ENCODE data around the gene ASZ1. TPM values are rescaled to one million over a fixed set of nuclear protein-coding genes. Genes with fewer than 3 reads are reported as not detected.

ASZ1 gene
- total and polyA plus RNA-seq, 2 of the 4 experiments (the other 2 are of a cell fraction): not detected

- no peak overlapping the region for H3K4me2 ChIP-seq (ENCODE audit: low read depth, low read length)
- H3K4me1 ChIP-seq (ENCODE audit: control insufficient read depth, insufficient read depth, low read length): peaks cover 3% of the 10 kb centered on the region
- peak overlapping the region; percentile 29; the same call in 1 of the 2 replicates for H3K9ac ChIP-seq (ENCODE audit: low read depth, low read length)
- H3K9me3 ChIP-seq (ENCODE audit: control insufficient read depth, insufficient read depth, low read length): no peaks in the 10 kb centered on the region
- in situ Hi-C loops (cut with MboI; ENCODE audit: low sequenced_read_pairs): no loop called here
- no peak overlapping the region for H2BK15ac ChIP-seq (ENCODE audit: low read depth, low read length)
- H4K8ac ChIP-seq (ENCODE audit: low read depth in 2 of 2, low read length in 2 of 2): no peak overlapping the region
- CTCF ChIA-PET: interaction anchor here (1.2 kb wide), 1 partner anchor 11 kb away, joined by 3 read pairs; no protein-coding TSS in a partner anchor
- no peaks in the 10 kb centered on the region for H3K27me3 ChIP-seq (ENCODE audit: control insufficient read depth, insufficient read depth, low read length)
- no peaks in the 10 kb centered on the region for H4K20me1 ChIP-seq (ENCODE audit: insufficient read depth, low read length)
- H4K5ac ChIP-seq (ENCODE audit: low read depth, low read length): peak overlapping the region; percentile 95; the same call in 1 of the 2 replicates
- intact Hi-C loops (cut with micrococcal nuclease): loop anchor here (5.0 kb wide), 1 partner anchor 42 kb away; the partner anchor contains the start of gene WNT2
- BruUV-seq (replicated peaks): no TSS peak
- no peaks in the 10 kb centered on the region for H3K79me1 ChIP-seq (ENCODE audit: low read depth in 1 of 2, low read length in 2 of 2)
- dilution Hi-C loops (cut with HindIII; ENCODE audit: low sequenced_read_pairs, unreplicated experiment): no loop called here
- H2BK5ac ChIP-seq (ENCODE audit: low read depth, low read length, poor library complexity, severe bottlenecking): no peak overlapping the region
- no peak overlapping the region for H3K56ac ChIP-seq (ENCODE audit: extremely low read depth, insufficient read depth, low read length)
- 0 out of 2 replicates have a peak overlapping the region, but pooled peaks have one; percentile 42 for H2BK20ac ChIP-seq (ENCODE audit: low read depth, low read length)
- H3K23ac ChIP-seq (ENCODE audit: low read depth, low read length): peak overlapping the region; percentile 38; the same call in 1 of the 2 replicates
- H3K4me3 ChIP-seq (ENCODE audit: insufficient read depth, low read depth, low read length): no peak overlapping the region
- ATAC-seq (ENCODE audit: low read depth) (no peak; the same call in 1 of the 2 replicates), DNase-seq (no peak)
- peak overlapping the region; percentile 56; the same call in 1 of the 2 replicates for H2BK120ac ChIP-seq (ENCODE audit: low read depth, low read length)
- POLR2A ChIA-PET (ENCODE audit: unreplicated experiment): no interaction called here
- no peak overlapping the region for H2AK5ac ChIP-seq (ENCODE audit: low read depth, low read length)
- H2AK9ac ChIP-seq (replicated peaks; ENCODE audit: low read depth, low read length, poor library complexity): no peak overlapping the region
- peak overlapping the region; percentile 95 for H3K18ac ChIP-seq (ENCODE audit: low read depth, low read length)
- no peak for TF ChIP-seq BHLHE40 (IDR thresholded peaks at IDR 0.05; ENCODE audit: low read depth, low read length)
- H4K91ac ChIP-seq (ENCODE audit: insufficient read depth, low read depth, low read length): no peak overlapping the region; the same call in 1 of the 2 replicates
- H2AFZ ChIP-seq (replicated peaks; ENCODE audit: low read length, poor library complexity): no peak overlapping the region
- no peak overlapping the region; the same call in 1 of the 2 replicates for H3K14ac ChIP-seq (replicated peaks; ENCODE audit: low read depth, low read length)
- H3K27ac ChIP-seq (ENCODE audit: insufficient read depth, low read length): peak overlapping the region; percentile 76; the same call in 1 of the 2 replicates
- no peaks in the 10 kb centered on the region for H3K36me3 ChIP-seq (ENCODE audit: control insufficient read depth, insufficient read depth, low read length)
- no peaks in the 10 kb centered on the region for H3K9me1 ChIP-seq (ENCODE audit: insufficient read depth, low read length)
- no peak overlapping the region for H3K4ac ChIP-seq (ENCODE audit: low read depth, low read length)
Measured at GRCh38 chr7:117364339-117365080, 62.8 kb downstream of the ASZ1 start.
